ENCODE measurements around the gene RALGPS2.

The RALGPS2 gene

DNA sequence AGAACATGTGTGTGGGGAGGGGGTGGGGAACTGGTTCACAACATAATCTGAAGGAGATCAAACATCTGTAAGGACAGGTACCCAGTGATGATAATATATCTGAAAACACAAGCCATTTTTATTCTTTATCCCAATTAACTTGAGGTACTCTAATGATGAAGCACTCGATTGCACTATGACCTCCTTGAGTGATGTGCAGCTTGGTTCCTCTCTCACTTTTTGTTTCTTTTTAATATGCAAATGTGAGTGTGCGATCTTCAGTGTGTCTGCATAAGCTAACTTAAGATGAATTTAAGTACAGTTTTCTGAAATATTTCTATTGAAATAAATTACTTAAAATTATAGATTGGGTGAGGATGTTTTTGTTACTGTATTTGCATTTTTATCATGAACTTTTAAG, 196.5 kb downstream of the RALGPS2 start:
- DNase-seq (ENCODE audit: low spot score): no peak

DNA sequence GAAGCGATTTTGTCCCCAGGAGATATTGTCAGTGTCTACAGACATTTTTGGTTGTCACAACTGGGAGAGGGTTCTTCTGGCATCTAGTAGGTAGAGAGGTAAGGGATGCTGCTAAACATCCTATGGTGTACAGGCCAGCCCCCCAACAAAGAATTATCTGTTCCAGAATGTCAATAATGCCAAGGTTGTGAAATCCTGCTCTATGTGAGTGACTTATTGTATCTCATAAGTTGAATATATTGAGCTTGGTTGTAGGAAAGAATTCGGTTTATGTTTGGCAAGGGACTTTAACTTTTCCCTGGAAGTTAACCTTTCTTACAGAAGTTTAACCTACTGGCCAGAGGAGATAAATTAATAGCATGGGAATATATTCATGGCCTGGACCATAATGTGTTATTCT, 198.5 kb downstream of the RALGPS2 start:
- no peak for DNase-seq (ENCODE audit: low spot score)

DNA sequence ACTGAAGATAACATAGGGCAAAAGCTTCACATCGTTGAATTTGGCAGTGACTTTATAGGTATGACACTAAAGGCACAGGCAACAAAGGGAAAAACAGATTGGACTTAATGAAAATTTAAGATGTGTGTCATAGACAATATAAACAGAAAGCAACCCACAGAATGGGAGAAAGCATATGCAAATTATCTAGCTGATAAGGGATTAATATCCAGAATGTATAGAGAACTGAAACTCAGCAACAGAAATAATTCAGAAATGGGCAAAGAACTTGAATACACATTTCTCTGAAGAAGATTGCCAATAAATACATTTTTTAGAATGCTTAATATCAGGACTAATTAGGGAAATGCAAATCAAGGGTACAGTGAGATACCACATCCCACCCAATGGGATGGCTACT, 201.0 kb downstream of the RALGPS2 start:
- DNase-seq (ENCODE audit: low spot score): no peak

DNA sequence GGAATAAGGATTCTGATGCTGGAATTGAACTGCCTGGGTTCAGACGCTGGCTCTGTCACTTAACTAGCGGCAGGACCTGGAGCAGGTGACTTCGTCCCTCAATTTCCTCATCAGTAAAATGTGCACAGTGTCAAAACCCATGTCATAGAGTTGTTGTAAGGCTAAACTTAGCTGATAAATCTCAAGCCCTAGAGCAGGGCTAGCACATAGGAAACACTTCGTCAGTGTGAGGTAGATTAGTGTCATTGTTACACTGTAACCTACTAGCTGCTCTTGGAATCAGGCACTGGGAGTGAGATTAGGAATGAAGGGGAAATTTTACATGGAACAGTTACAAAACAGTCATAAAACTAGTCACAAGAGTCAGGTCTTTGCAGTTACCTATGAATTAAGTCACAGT, 202.0 kb downstream of the RALGPS2 start:
- DNase-seq (ENCODE audit: low spot score): no peak

DNA sequence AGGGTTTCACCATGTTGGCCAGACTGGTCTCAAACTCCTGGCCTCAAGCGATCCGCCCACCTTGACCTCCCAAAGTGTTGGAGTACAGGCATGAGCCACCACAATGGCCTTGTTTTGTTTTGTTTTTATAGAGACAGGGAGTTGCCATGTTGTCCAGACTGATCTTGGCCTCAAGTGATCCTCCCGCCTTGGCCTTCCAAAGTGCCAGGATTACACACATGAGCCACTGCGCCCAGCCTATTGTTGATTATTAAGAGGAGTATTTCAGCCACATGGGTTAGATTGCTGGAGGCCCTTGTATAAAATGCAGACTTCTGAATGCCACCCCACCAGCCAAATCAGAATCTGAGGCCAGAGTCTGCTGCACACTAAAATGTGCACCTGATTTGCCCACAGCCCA, 203.0 kb downstream of the RALGPS2 start:
- DNase-seq (ENCODE audit: low spot score): no peak

DNA sequence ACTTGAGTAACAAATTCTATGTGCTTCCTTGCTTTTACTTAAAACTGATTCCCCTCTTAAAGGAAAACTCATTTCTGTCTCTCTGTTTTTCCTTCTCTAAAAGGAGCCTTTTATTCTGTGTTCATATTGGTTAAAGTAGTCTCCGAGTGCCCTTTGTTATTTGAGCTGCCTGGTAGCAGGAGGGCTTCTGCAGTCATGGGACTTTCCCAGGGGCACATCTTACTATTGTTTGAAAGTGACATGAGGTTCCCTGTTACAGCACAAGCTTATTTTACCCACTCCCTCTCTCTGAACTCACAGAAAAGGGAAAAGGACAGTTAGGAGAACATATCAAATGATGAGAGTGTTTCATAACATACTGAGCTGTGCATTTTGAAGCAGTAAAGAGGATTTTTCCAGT, 203.9 kb downstream of the RALGPS2 start:
- no peak for DNase-seq (ENCODE audit: low spot score)

DNA sequence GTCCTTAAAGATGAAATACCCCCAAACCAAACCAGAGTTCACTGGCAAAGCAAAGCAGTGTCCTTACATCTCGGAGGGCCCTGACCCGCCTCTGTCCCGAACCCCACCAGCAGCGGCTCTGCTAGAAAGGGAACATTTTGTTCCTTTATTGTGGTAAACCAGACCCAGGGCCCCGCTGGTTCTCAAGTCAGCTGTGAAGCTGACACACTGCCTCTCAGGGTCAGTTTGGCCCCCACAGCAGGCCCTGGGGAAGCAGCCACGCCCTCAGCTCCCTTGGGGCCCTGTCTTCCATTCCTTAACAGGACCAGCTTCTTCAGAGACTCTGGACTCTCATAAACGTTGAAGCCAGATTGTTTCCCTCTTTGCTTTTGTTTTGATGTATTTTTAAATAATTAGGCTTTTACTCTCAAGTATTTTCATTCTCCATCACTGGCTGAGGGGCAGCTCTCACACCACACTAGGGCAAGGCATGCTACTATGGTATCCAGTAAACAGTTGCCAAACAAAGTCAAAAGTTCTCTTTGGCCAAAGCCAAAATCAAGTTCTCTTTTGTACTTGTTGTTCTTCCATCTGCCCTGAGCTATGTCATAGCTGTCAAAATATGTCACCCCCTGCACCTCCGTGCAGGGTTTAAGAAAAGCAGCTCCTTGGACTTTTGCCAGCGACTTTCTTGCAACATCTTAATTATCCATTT, 207.0 kb downstream of the RALGPS2 start:
- peak; percentile 11 for DNase-seq (ENCODE audit: low spot score)

DNA sequence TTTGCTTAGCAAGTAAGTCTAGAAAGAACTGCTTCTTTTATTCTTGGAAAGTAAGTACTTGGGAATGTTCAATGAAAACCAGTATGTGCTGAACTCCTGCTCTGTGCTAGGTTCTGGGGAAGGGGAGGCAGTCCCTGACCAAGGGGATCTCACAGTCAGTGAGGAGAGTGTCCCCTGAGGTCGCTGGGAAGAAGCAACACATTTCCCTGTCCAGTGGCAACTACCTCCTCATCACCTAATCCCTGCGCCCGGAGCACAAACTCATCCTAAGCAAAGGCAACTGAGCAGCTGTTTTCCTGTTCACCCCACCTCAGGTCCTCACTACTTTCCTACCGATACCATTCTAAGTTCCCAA, 207.5 kb downstream of the RALGPS2 start:
- no peak for DNase-seq (ENCODE audit: low spot score)

DNA sequence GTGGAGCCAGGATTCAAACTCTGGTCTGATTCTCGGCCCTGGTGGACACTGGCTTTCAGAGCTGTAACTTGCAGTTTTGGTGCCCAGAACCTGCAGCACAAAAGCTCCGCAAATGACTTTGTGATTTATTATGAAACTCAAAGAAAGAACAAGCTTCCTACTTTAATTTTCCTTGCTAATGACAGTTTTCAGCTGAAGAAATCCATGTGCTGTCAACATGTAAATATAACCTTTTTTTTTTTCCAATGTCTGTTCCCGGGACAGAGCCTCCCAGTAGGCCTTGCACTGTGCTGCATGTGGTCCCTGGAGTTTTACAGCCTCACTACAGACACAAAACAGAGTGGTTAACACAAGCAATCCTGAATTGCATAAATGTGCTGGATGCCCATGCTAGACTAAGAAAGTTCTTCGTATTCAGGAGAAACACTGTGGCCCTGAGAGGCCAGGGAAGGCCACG, 208.1 kb downstream of the RALGPS2 start:
- no peak for DNase-seq (ENCODE audit: low spot score)

DNA sequence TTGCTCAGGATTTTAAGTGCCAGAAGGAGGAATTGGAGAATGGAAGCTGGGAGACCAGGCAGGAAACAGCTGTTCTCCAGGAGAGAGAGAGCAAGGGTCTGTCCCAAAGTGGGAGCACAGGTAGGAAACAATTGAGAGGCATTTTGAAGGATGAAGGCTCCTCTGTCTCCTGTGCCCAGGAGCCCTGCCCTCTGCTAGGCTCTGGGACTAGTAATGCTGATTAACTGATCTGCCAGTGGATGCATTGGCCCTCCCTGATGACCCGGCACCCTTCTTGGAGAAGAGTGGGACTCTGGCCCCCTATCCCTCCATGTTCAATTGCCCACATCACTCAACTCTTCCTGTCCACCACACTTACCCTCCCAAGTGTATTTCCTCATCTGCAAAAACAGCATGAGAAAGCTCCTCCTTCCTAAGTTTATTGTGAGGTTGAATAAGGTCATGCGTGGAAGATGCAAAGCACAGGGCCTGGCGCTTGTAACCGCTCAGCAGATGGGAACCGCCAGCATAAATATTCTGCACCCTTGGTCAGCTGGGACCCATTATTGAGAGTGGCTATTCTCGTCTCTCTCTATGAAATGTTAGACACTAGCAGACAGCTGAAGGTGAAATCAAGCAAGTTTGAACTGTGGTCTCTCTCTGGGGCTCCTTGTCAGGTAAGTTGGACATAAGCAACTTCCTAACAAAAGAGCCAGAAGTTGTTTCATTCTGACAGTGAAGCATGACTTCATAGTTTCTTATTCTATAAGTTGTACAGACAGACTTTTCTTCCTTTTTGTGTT, 208.9 kb downstream of the RALGPS2 start:
- DNase-seq (ENCODE audit: low spot score): no peak

DNA sequence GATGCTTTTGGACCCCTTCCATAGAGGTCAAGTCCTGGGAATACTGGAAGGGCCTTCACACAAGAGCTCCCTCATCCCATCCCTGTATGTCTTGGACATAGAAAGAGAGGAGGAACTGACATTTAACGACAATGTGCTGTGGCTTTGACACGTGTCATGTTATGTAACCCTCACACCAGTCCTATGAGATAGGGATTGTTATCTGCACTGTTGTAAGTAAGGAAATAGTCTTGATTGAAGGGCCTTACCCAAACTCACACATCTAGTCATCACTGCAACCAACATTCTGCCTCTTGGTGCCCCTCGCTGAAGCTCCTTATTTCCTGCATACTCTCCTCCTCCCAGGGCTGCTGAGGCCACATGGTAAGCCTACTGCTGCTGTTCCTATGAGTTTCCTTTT, 209.5 kb downstream of the RALGPS2 start:
- no peak for DNase-seq (ENCODE audit: low spot score)

DNA sequence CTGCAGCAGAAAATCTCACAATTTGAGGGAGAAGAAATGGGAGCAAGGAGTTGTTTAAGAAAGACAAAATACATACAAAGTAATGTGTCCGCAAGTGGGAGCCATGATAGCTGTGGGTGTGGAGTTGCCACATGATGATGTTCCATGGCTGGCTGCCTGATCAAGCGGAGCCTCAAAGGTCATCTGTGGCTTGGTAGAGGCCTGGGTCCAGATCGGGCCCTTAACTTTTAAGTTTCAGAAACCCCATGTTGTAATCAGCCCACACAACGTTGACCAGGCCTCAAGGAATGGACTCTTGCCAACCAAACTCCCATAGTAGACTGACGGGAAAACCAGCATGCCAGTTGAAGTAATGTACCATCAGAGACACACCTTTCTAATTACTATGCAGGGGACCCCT, 210.6 kb downstream of the RALGPS2 start:
- DNase-seq (ENCODE audit: low spot score): no peak

DNA sequence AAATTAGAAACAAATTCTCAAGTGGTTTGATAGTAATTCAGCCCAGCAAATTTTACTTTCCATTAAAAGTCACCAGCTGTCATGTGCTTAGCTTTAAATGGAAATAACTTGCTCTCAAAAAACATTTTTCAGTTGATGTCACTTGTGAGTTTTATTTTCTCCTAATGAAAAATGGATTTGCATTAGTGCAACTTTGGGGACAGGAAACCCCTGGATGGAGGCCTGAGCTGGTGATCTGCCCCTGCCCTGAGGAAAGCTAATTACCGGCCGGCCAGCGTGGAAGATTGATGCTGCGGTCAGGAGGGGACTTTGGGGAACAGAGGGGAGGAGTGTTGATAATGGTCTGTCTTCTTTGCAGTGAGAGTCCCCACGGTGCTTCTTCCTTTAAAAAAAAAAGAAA, 212.7 kb downstream of the RALGPS2 start:
- DNase-seq (ENCODE audit: low spot score): no peak

DNA sequence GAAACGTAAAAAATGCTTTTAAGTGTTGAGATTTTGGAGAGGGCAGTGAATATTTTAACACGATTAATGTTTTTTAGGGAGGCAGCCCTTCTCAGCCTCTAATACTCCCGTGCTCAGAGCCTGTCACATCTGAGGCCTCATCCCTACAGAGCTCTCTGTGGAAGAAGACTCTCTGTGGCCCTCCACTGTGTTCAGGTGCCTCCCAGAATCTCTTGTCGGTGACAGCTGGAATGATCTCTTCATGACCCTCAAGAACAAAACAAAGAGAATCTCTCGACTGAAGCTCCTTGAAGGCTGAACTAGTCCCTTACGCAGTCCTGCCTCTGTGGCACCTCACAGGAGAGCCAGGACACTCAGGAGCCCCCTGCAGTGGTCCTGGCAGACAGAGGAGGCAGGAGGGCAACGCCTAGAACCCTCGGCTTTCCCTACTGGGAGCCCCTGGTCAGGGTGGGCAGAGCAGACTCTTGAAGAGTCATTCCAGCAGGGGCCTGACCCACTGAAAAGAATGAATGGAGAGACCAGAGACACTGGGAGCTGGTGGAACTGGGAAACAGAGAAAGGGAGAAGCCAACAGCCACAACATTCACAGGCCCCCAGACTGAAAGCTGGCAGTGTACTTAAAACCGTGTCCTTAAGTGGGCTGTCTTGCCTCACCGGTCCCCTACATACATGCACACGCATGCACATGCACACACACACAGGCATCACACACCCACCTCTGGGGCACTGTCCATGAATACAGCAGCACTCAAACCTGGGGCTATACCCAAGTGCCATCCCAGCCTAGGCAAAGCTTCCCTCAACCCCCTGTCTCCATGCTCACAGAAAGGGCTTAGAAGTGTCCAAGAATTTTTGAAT, 213.3 kb downstream of the RALGPS2 start:
- no peak for DNase-seq (ENCODE audit: low spot score)

DNA sequence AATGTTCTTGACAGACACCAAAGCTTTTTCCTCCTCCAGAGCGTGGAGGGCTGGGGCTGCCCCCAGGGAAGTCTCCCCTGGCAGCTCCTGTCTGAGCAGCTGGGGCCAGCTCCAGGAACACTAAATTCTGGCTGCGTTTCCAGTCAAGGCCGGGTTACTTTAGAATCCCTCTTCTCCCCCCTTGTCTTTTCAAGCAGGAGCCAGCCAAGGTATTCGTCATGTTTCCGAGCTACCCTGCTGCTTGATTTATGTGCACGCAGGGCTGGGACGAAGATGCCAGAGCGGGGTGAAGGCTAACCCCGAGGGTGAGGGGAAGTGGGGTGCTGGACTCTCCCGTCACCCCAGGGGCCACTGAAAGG, 213.9 kb downstream of the RALGPS2 start:
- DNase-seq (ENCODE audit: low spot score): peak; percentile 27

DNA sequence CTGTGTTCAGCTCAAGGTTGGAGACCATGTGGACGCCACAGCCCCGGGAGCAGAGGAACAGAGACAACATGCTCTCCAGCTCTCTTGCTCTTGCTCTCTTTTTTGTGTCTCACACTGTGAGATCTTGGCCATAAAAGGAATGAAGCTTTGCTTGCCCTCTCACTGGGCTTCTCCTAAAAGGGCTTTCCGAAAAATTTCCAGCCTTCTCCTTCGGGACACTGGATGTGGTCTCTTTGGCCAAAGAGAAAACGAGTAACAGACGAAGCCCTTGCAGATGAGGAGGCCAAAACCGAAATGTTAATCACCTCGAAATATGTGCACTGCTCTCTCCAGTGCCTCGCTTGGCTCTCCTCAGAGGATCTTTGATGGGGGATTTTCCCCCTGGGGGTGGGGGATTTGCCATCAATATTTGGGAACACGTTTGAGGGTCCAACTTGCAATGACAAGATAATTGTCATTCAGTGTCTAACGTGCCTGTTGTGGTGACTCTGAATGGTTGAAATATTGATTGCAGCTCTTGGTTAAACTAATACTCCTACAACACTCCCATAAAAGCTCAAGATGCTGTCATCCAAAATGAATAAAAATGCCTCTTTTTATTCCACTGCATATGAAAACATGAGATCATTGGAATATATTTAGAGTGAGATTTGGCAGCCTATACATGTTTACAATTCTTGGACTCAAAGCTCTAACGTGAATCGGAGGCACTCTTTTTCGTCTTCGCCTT, 214.5 kb downstream of the RALGPS2 start:
- peak; percentile 19 for DNase-seq (ENCODE audit: low spot score)

DNA sequence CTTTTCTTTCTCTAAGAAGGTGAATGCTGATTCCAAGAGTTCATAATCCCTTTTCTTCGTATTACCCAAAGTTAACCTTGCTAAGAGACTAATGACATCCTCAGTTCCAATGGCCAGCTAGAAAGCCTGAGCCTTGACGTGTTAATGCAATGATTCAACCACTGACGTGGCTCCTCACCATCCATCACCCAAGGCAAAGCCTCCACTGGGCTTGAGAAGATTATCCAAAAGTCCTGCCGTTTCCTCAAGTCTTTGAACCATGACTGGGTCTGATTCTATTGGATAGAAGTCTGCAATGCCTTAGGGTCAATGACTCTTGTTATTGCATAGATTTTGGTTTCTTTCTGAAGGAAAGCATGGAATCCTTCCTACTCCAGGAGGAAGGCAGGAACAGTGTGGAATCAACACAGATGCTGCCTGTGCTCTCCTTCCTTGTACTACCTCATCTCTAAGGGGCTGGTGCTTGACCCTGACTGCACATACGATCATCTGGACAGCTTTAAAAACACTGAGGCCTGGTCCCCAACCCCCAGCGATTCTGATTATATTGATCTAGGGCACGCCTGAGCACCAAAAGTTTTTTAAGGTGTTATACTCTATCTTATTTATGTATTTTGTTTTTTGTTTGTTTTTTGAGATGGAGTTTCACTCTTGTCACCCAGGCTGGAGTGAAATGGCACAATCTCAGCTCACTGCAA, 215.2 kb downstream of the RALGPS2 start:
- DNase-seq (ENCODE audit: low spot score): no peak

DNA sequence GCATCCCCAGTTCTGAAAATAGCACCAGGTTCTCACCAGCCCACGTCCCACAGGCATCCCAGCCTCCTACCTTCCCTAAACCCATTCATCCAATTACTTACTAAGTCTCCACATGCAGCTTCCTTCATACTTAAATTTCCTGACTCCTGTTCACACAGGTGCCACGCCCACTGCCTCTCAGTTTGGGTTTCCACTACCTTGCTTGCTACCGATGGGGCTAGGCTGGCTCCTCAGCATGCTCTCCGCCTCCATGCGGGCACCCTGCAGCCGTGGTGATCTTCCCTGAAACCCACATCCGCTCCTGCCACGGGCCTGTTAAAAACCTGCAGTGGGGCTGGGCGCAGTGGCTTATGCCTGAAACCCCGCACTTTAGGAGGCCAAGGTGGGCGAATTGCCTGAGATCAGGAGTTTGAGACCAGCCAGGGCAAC, 216.2 kb downstream of the RALGPS2 start:
- DNase-seq (ENCODE audit: low spot score): no peak

DNA sequence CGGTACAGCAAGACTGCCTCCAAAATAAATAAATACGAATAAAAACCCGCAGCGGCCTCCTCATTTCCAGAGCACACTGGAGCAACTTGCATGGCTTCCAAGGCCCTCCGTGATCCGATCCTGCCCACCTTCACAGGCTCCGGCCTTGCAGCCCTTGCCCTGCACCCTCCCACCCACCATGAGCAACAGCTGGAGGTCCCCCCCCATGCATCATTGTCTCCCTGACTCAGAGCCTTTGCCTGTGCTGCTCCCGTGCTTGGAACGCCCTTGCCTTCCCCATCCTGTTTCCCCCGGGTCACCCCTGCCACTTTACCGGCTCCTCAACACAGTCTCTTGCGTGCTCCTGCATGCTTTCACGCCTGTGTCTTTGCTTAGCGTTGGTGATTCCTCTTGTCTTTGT, 216.8 kb downstream of the RALGPS2 start:
- no peak for DNase-seq (ENCODE audit: low spot score)

DNA sequence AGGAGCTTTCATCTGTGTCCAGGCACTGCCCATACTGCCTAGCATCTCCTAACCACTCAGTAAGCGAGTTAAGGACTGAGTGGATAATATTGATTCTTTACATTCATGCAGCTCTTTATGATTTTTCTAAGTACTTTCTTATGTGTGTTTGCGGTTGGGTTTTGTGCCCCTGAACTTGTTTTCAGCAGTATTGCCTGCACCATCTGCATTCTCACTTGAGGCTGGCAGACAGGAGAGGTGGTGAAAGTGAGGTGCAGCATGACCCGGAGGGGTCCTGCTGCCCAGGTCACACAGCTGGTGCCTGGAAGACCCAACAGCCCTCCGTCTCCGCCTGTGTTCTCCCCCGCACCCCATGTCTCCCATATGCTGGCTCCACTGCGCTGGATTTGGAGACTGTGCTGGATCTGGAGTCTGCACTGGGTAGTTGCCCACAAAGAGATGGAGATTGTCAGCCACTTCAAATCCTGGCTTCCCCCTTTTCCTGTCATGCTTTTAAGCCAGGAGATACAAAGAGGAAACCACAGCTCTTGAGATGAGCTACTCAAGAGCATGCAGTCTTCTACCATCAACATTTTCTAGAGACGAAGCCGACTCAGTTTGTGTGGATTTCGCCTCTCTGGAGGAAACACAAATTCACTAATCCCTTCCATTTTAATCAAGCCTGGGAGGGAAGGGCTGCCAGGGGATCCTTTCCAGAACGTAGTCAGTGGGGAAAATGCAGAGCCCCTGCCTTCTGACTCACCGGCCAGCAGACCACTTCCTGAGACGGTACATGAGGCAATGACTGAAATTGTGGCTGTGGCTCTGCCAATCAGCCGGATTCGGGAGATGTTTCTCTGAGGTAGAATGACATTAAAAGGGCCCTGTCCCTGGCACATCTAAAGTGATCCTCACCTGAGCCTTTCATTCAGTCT, 217.5 kb downstream of the RALGPS2 start:
- no peak for DNase-seq (ENCODE audit: low spot score)
